Endothelial cell of umbilical vein (primary cell): ENCODE measurements around the gene COL18A1. TPM values are rescaled to one million over a fixed set of nuclear protein-coding genes. Genes with fewer than 3 reads are reported as not detected.

ENCODE experiments used
- BruUV-seq: library from RNA; stranded (reverse); fragments of 400-500 nt; replicated peaks from 2 replicates; lab custom pipeline; 2021; lab: Mats Ljungman, UMichigan
- CTCF ChIA-PET: fragments of 300-600, 350-600 bp; sonication (Branson Sonifier 250); formaldehyde crosslinking; loops from one replicate; lab custom pipeline; 2021; ENCODE audit warnings: antibody characterized with exemption, inconsistent platforms; lab: Charles Lee
- POLR2A ChIA-PET: fragments of 300-600, 350-600 bp; sonication (Branson Sonifier 250); formaldehyde crosslinking; loops from one replicate; lab custom pipeline; 2021; ENCODE audit warnings: antibody characterized with exemption, inconsistent platforms; lab: Charles Lee
- DNase-seq: peaks from one replicate; pipeline ENCODE4 v3.0.0-alpha.2; 2011; ENCODE audit warnings: low read depth, low spot score
- FAIRE-seq: peaks from 2 replicates; lab custom pipeline; 2011; peaks lifted over from hg19 to GRCh38; lab: Jason Lieb, UNC
- H2AFZ ChIP-seq: 2 replicates; pipeline ENCODE4 v1.6.0; 2012; ENCODE audit warnings: low read depth, low read length, control low read depth, inconsistent platforms
- H3K27ac ChIP-seq: 2 replicates; pipeline ENCODE4 v1.5.1; 2011; ENCODE audit warnings: low read depth, mild to moderate bottlenecking, control low read depth, low read length, moderate library complexity; ENCODE audit not compliant: insufficient read depth
- H3K27me3 ChIP-seq, 2 experiments: 2 replicates each; pipeline versions ENCODE4 v1.6.0 to v1.6.1; 2011; ENCODE audit warnings: low read length in 2 of 2, mixed read lengths in 1 of 2; ENCODE audit not compliant: control insufficient read depth in 2 of 2, insufficient read depth in 2 of 2
- H3K36me3 ChIP-seq, 2 experiments: 2 replicates in 1 of 2; 3 replicates in 1 of 2; pipeline ENCODE4 v1.5.1; 2011; ENCODE audit warnings: low read length in 2 of 2, mild to moderate bottlenecking in 1 of 2, moderate library complexity in 1 of 2; ENCODE audit not compliant: control insufficient read depth in 2 of 2, insufficient read depth in 2 of 2; ENCODE audit errors: extremely low read depth in 1 of 2
- H3K4me1 ChIP-seq: 3 replicates; pipeline ENCODE4 v1.5.1; 2011; ENCODE audit warnings: mild to moderate bottlenecking, low read length; ENCODE audit not compliant: control insufficient read depth, insufficient read depth; ENCODE audit errors: extremely low read depth
- H3K4me2 ChIP-seq: 2 replicates; pipeline ENCODE4 v1.6.1; 2011; ENCODE audit warnings: low read length, control low read depth, mixed read lengths; ENCODE audit not compliant: insufficient read depth
- H3K4me3 ChIP-seq, 3 experiments: fragments of 200-600 bp in 1 of 3; sonication (generic), shearing (Covaris generic) in 1 of 3; replicated peaks in 1 of 3; 2 replicates each; pipeline ENCODE4 v1.5.1; 2011 to 2016; ENCODE audit warnings: control low read depth in 3 of 3, low read length in 3 of 3, mild to moderate bottlenecking in 2 of 3, inconsistent platforms in 1 of 3, low read depth in 1 of 3, moderate library complexity in 1 of 3; ENCODE audit not compliant: insufficient read depth in 1 of 3
- H3K79me2 ChIP-seq: 2 replicates; pipeline ENCODE4 v1.6.0; 2012; ENCODE audit warnings: low read length, inconsistent platforms; ENCODE audit not compliant: control insufficient read depth, insufficient read depth
- H3K9ac ChIP-seq: replicated peaks from 2 replicates; pipeline ENCODE3; 2011; ENCODE audit warnings: low read length, control low read depth; ENCODE audit not compliant: insufficient read depth; ENCODE audit errors: extremely low read depth
- H3K9me1 ChIP-seq: replicated peaks from 3 replicates; pipeline ENCODE4 v1.6.0; 2011; ENCODE audit warnings: mild to moderate bottlenecking, low read length; ENCODE audit not compliant: control insufficient read depth, insufficient read depth; ENCODE audit errors: extremely low read depth
- H3K9me3 ChIP-seq: replicated peaks from 2 replicates; pipeline ENCODE4 v1.5.1; 2012; ENCODE audit warnings: low read length, inconsistent platforms; ENCODE audit not compliant: control insufficient read depth, insufficient read depth
- H4K20me1 ChIP-seq: replicated peaks from 2 replicates; pipeline ENCODE3; 2011; ENCODE audit warnings: mild to moderate bottlenecking, low read length; ENCODE audit not compliant: control insufficient read depth, insufficient read depth; ENCODE audit errors: extremely low read depth
- GATA2 ChIP-seq: IDR thresholded peaks from 2 replicates; pipeline ENCODE4 v1.7.0; 2011; ENCODE audit warnings: low read depth, mild to moderate bottlenecking, moderate library complexity, mixed read lengths, low read length; ENCODE audit not compliant: insufficient read length, insufficient read depth
- MAX ChIP-seq: IDR thresholded peaks from 2 replicates; pipeline ENCODE4 v1.6.1; 2011; ENCODE audit not compliant: insufficient read depth, insufficient read length
- MYC ChIP-seq: IDR thresholded peaks from one replicate; pipeline ENCODE4 v1.6.1; 2011; ENCODE audit warnings: mild to moderate bottlenecking, low read depth, low read length
- POLR2A ChIP-seq: IDR thresholded peaks from 2 replicates; pipeline ENCODE4 v1.6.1; 2012; ENCODE audit warnings: low read depth, mild to moderate bottlenecking, control low read depth, low read length
- dilution Hi-C: fragments of 300-500 bp; cut with MboI; formaldehyde crosslinking; loops from one replicate; pipeline ENCODE4 v1.15.0; 2019; ENCODE audit warnings: low sequenced_read_pairs; ENCODE audit not compliant: extremely low pct_ligation_motif_present
- intact Hi-C: fragments of 100-400 bp; cut with micrococcal nuclease; formaldehyde crosslinking; loops from one replicate; pipeline ENCODE4 v1.10.0; 2022
- polyA plus RNA-seq, 4 experiments: library from polyadenylated mRNA; depleted of rRNA in 3 of 4; stranded (reverse) in 3 of 4; unstranded in 1 of 4; fragments of >200 nt; gene quantifications; 2 replicates each; pipeline versions ENCODE4 v1.2.1 to v1.2.3, GENCODE V29; 2011 to 2012; ENCODE audit warnings: missing spikeins in 1 of 4
- total RNA-seq: library from RNA; stranded (reverse); gene quantifications from 2 replicates; pipeline ENCODE4 v1.2.3, GENCODE V29; 2021

The COL18A1 gene
- total and polyA plus RNA-seq, 2 donors (not counting 3 experiments of a cell fraction or from before 2014, with no cell fraction given), result 198 to 252 TPM

GRCh38 chr21:45522381-45522780 is 117.4 kb downstream of the COL18A1 start:
- no peak overlapping the region for H3K4me2 ChIP-seq
- H3K9me1 ChIP-seq, result no peaks in the 10 kb centered on the region
- POLR2A ChIA-PET, result no interaction called here
- no peak overlapping the region for H3K4me3 ChIP-seq
- BruUV-seq, result no TSS peak
- peaks cover 17% of the 10 kb centered on the region for H3K4me1 ChIP-seq
- CTCF ChIA-PET, result no interaction called here
- no peaks in the 10 kb centered on the region for H4K20me1 ChIP-seq
- TF ChIP-seq MAX (no peak), MYC (no peak), POLR2A (no peak), GATA2 (no peak)
- H3K27me3 ChIP-seq, result no peaks in the 10 kb centered on the region
- intact Hi-C loops, result no loop called here
- H2AFZ ChIP-seq, result no peak overlapping the region
- H3K36me3 ChIP-seq, result peaks cover 0 to 10% of the 10 kb centered on the region in 2 experiments
- no peaks in the 10 kb centered on the region for H3K9me3 ChIP-seq
- no peak for FAIRE-seq
- dilution Hi-C loops, result no loop called here
- peaks cover 14% of the 10 kb centered on the region for H3K79me2 ChIP-seq
- H3K27ac ChIP-seq, result no peak overlapping the region
- DNase-seq, result no peak
- H3K9ac ChIP-seq, result no peak overlapping the region

- POLR2A ChIA-PET, result no interaction called here
- Histone ChIP-seq H3K9ac (no peak overlapping the region), H3K36me3 (peaks cover 0 to 10% of the 10 kb centered on the region in 2 experiments), H3K9me1 (no peaks in the 10 kb centered on the region), H3K79me2 (peaks cover 14% of the 10 kb centered on the region), H3K4me3 (no peak overlapping the region), H3K27me3 (no peaks in the 10 kb centered on the region), H3K4me2 (no peak overlapping the region), H2AFZ (no peak overlapping the region), H3K4me1 (peaks cover 13% of the 10 kb centered on the region), H3K27ac (no peak overlapping the region), H4K20me1 (no peaks in the 10 kb centered on the region), H3K9me3 (no peaks in the 10 kb centered on the region)
- FAIRE-seq (no peak), DNase-seq (no peak)
- intact Hi-C loops (no loop called here), dilution Hi-C loops (no loop called here)
- no TSS peak for BruUV-seq
- CTCF ChIA-PET, result no interaction called here
- TF ChIP-seq MYC (no peak), POLR2A (no peak)
Measured at GRCh38 chr21:45522986-45523385, 118.0 kb downstream of the COL18A1 start.
